Measurements from ENCODE around the gene RBM42.
A peak's percentile ranks its signal among the peaks of the same experiment; 100 is the strongest.
"Not testable (repeated sequence)": the region's sequence is repeated elsewhere in the genome, so short reads cannot be mapped to it uniquely, and the experiment has no call there.

RBM42 gene

DNA sequence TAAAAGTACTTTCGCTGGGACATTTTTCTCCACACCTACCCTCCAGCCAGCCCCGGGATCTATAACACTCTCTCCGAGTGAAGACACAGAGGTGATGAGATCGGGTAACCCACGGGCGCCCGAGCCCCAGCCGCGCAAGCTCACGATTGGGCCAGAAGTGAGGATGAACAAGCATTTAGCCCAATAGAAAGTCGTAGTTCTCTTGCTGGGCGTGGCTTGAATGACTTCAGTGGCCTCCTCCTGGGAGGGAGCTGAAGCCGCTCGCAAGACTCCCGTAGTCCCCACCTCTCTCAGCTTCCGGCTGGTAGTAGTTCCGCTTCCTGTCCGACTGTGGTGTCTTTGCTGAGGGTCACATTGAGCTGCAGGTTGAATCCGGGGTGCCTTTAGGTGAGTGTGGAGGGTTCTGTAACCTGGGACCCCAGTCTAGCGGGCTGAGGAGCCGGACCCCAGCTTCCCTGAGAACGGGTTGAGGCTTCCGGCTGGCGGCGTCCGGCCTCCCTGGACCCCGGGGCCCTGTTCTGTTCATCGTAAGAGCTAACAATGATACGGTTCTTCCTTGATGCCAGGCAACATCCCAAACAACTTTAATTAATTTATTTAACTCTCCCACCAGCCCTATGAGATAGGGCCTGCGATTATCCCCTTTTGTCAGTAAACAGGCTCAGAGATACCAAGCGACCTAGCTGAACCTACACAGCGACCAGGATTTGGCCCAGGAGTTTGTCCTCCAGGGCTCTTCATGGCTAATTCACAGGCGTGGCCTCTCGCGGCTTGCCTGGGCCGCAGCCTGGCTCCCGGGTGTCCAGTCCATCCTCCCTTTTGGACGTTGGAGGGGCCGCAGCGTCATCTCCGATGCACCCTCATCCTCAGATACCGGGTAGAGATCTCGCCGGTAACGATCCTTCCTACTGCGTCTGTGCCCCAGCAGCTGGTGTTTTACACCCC lies 19.5 kb downstream of the RBM42 start, which contains the start of gene COX6B1:
Gene COX6B1 (plus strand): TSS at position 307 of the 945 bp plus-strand sequence. CDS start 2,921 bp downstream, outside the sequence.
- Histone ChIP-seq H3K79me2 (ENCODE audit: control insufficient read depth, low read length) (peaks cover 35% of the 10 kb centered on the region), H3K4me1 (ENCODE audit: control insufficient read depth, low read length) (peaks cover 40% of the 10 kb centered on the region), H4K20me1 (ENCODE audit: control insufficient read depth, insufficient read depth, low read depth, low read length) (peaks cover 3% of the 10 kb centered on the region; the same call in 1 of the 2 replicates), H3K27me3 (ENCODE audit: control insufficient read depth, low read length) (no peaks in the 10 kb centered on the region), H3K27ac (ENCODE audit: low read depth, low read length) (peak within 1 kb of the TSS; percentile 38), H3K4me3 (ENCODE audit: low read length) (peak within 1 kb of the TSS; percentile 90), H3K36me3 (ENCODE audit: control insufficient read depth, low read length) (peaks cover 28% of the 10 kb centered on the region), H3K9me3 (ENCODE audit: control insufficient read depth, insufficient read depth, low read length) (no peaks in the 10 kb centered on the region), H3F3A (ENCODE audit: control insufficient read depth, insufficient read depth) (peaks cover 7% of the 10 kb centered on the region), H3K4me2 (ENCODE audit: low read length) (peak within 1 kb of the TSS; percentile 96), H3K9me2 (replicated peaks; ENCODE audit: control insufficient read depth, low read length) (no peaks in the 10 kb centered on the region)
- no peak for TF ChIP-seq EZH2phosphoT487 (IDR thresholded peaks at IDR 0.05; ENCODE audit: borderline replicate concordance, low read length)
- TF ChIP-seq CTCF (IDR thresholded peaks at IDR 0.05; ENCODE audit: low read depth, low read length, poor library complexity, severe bottlenecking) = no peak

GRCh38 chr19:35650581-35650980 lies 21.7 kb downstream of the RBM42 start:
- no peak for TF ChIP-seq CTCF (IDR thresholded peaks at IDR 0.05; ENCODE audit: low read depth, low read length, poor library complexity, severe bottlenecking)
- no peak for TF ChIP-seq EZH2phosphoT487 (IDR thresholded peaks at IDR 0.05; ENCODE audit: borderline replicate concordance, low read length)
- Histone ChIP-seq H3K36me3 (ENCODE audit: control insufficient read depth, low read length) (peaks cover 45% of the 10 kb centered on the region), H3K9me3 (ENCODE audit: control insufficient read depth, insufficient read depth, low read length) (no peaks in the 10 kb centered on the region), H3K9me2 (replicated peaks; ENCODE audit: control insufficient read depth, low read length) (no peaks in the 10 kb centered on the region), H3K79me2 (ENCODE audit: control insufficient read depth, low read length) (peaks cover 35% of the 10 kb centered on the region), H4K20me1 (ENCODE audit: control insufficient read depth, insufficient read depth, low read depth, low read length) (peaks cover 3% of the 10 kb centered on the region; the same call in 1 of the 2 replicates), H3F3A (ENCODE audit: control insufficient read depth, insufficient read depth) (no peaks in the 10 kb centered on the region), H3K27ac (ENCODE audit: low read depth, low read length) (no peak overlapping the region), H3K4me1 (ENCODE audit: control insufficient read depth, low read length) (peaks cover 19% of the 10 kb centered on the region), H3K27me3 (ENCODE audit: control insufficient read depth, low read length) (no peaks in the 10 kb centered on the region), H3K4me3 (ENCODE audit: low read length) (no peak overlapping the region), H3K4me2 (ENCODE audit: low read length) (no peak overlapping the region)

DNA sequence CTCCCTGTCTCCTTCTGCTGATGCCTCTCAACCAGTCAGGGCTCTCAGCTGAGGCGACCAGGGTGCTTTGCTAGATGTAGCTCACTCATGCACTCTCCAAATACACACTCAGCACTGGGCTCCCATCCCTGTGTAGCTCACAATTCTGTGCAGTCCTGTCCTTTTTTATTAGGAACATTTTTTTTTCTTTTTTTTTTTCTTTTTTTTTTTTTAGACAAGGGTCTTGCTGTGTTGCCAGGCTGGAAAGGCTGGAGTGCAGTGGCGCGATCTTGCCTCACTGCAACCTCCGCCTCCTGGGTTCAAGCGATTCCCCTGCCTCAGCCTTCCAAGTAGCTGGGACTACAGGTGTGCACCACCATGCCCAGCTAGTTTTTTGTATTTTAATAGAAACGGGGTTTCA lies 26.0 kb downstream of the RBM42 start:
- Histone ChIP-seq H3K79me2 (ENCODE audit: control insufficient read depth, low read length) (peaks cover 17% of the 10 kb centered on the region), H3K36me3 (ENCODE audit: control insufficient read depth, low read length) (peaks cover 60% of the 10 kb centered on the region)
- H3K27ac ChIP-seq (ENCODE audit: low read depth, low read length); H3K9me3 ChIP-seq (ENCODE audit: control insufficient read depth, insufficient read depth, low read length); H3K27me3 ChIP-seq (ENCODE audit: control insufficient read depth, low read length); H3K4me1 ChIP-seq (ENCODE audit: control insufficient read depth, low read length); H4K20me1 ChIP-seq (ENCODE audit: control insufficient read depth, insufficient read depth, low read depth, low read length); H3F3A ChIP-seq (ENCODE audit: control insufficient read depth, insufficient read depth); H3K4me3 ChIP-seq (ENCODE audit: low read length); H3K9me2 ChIP-seq (replicated peaks; ENCODE audit: control insufficient read depth, low read length); H3K4me2 ChIP-seq (ENCODE audit: low read length): not testable (repeated sequence)

- Histone ChIP-seq H3K9me2 (replicated peaks; ENCODE audit: control insufficient read depth, low read length) (no peaks in the 10 kb centered on the region), H3K79me2 (ENCODE audit: control insufficient read depth, low read length) (peaks cover 10% of the 10 kb centered on the region), H3K27me3 (ENCODE audit: control insufficient read depth, low read length) (no peaks in the 10 kb centered on the region), H3K27ac (ENCODE audit: low read depth, low read length) (no peak overlapping the region), H3K4me1 (ENCODE audit: control insufficient read depth, low read length) (no peaks in the 10 kb centered on the region), H3F3A (ENCODE audit: control insufficient read depth, insufficient read depth) (no peaks in the 10 kb centered on the region), H3K36me3 (ENCODE audit: control insufficient read depth, low read length) (peaks cover 53% of the 10 kb centered on the region), H3K4me2 (ENCODE audit: low read length) (no peak overlapping the region), H3K4me3 (ENCODE audit: low read length) (no peak overlapping the region), H4K20me1 (ENCODE audit: control insufficient read depth, insufficient read depth, low read depth, low read length) (no peaks in the 10 kb centered on the region), H3K9me3 (ENCODE audit: control insufficient read depth, insufficient read depth, low read length) (no peaks in the 10 kb centered on the region)
- TF ChIP-seq EZH2phosphoT487 (IDR thresholded peaks at IDR 0.05; ENCODE audit: borderline replicate concordance, low read length) (no peak), CTCF (IDR thresholded peaks at IDR 0.05; ENCODE audit: low read depth, low read length, poor library complexity, severe bottlenecking) (no peak)
Measured at GRCh38 chr19:35655600-35655999, 26.8 kb downstream of the RBM42 start.

Data from DOHH2 (cell line).